Retina (tissue), 1 donor: Measurements from ENCODE around the gene KCNJ16.

Source experiments
- DNase-seq: peaks from one replicate; pipeline ENCODE4 v3.0.0-alpha.2; 2016

KCNJ16 gene

GRCh38 chr17:70070305-70071027 is 4.6 kb upstream of the KCNJ16 start:
- DNase-seq, result no peak

DNA sequence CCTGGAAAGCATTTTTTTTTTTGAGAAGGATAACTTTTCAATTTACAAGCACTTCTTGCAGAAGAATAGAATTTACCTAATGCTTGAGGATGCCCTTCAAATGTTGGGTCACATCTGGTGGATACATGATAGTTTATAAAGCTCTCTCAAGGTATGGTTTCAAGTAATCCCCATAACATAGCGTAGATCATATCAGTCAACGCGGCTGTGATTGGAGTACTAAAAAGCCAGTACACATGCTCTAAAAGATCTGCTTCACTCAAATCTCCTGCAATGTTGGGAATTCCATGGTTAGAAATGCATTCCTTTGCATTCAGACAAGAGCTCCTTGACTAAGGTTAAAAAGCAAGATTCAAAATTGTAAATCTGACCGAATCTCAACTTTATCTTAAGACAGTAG is 3.9 kb upstream of the KCNJ16 start:
- no peak for DNase-seq

- no peak for DNase-seq
Measured at GRCh38 chr17:70071620-70072019, 3.4 kb upstream of the KCNJ16 start.

GRCh38 chr17:70072546-70073309 is 2.3 kb upstream of the KCNJ16 start:
- no peak for DNase-seq

DNA sequence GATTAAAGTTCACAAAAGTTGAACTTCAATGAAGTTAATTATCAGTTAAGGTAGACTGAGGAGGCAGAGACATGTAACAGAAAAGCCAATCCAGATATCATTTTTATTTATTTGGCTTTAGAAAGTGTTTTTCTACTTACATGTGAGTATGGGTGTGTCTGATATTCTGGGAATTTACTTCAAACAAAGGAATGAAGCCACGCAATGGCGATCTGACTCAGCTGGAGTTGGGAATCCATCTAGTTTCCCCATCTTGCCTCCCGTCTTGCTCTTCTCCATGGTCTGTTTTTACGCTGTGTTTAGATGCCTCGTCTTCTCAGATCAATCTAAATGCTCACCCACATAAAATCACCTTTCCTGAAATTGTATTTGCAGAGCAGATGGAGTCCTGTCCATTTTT is 1.7 kb upstream of the KCNJ16 start:
- no peak for DNase-seq

DNA sequence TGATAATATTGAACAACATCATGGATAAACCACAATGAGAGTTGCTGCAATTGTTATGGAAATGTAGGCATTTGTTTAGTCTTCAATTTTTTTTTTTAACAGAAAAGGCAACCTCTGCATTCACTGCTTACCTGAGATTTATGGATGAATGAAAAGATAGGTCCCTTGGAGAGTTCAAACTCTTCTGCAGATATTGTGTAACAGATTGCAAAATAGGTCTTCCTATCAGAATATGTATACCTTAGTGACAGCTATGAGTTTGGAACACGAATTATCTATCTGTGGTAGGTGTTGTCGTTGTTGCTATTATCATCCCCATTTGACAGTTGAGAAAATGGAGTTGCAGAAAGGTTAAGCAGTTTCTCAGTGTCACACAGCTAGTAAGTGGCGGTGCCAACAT is 1.2 kb upstream of the KCNJ16 start:
- DNase-seq, result no peak

DNA sequence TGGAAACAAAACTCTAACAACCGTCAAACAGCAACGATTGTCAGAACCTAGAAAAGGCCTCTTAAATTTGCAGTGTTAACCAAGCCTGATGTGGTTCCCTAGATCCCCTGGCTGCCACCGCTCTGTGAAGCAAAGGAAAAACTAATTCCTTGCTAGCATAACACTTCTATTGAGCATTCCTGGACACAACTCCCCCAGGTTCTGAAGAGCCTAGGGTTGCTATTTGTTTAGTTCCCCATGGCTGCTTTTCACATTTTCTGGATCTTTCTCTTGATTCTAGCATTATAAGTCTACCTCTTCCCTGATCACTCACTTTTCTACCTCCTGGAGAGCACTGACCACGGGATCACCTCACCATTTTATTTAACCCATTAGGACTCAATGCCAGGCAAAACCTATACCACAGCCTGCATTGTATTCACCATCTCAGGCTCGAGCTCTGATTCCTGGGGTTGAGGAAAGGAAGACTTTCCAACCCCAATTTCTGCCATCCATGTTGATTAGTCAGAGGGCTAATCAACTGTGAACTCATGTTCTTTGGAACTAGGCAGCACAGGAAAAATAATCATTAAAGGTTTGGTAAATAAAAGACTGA is 692 bp upstream of the KCNJ16 start:
- no peak for DNase-seq

DNA sequence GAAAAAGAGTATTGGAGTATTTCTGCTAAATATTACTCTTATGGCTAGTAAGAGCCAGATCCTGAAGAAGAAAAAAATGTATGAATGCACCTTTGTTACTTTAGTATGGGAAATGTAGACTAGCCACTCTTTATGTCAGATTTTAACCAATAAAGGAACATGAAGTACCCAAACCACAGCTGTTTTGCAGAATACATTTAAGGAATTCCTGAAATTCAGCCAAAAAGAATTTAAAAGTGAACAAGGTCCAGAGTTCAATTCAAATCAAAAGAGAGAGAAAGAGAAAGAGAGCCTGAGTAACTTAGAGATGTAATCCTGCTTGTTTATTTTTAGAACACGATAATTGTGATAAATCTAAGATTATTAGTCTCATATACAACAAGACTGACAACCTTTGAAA is 1.2 kb downstream of the KCNJ16 start:
- no peak for DNase-seq

GRCh38 chr17:70076831-70077230 is 1.8 kb downstream of the KCNJ16 start:
- DNase-seq, result no peak

GRCh38 chr17:70078549-70078948 is 3.5 kb downstream of the KCNJ16 start:
- no peak for DNase-seq

- no peak for DNase-seq
Measured at GRCh38 chr17:70078994-70079531, 4.0 kb downstream of the KCNJ16 start.

DNA sequence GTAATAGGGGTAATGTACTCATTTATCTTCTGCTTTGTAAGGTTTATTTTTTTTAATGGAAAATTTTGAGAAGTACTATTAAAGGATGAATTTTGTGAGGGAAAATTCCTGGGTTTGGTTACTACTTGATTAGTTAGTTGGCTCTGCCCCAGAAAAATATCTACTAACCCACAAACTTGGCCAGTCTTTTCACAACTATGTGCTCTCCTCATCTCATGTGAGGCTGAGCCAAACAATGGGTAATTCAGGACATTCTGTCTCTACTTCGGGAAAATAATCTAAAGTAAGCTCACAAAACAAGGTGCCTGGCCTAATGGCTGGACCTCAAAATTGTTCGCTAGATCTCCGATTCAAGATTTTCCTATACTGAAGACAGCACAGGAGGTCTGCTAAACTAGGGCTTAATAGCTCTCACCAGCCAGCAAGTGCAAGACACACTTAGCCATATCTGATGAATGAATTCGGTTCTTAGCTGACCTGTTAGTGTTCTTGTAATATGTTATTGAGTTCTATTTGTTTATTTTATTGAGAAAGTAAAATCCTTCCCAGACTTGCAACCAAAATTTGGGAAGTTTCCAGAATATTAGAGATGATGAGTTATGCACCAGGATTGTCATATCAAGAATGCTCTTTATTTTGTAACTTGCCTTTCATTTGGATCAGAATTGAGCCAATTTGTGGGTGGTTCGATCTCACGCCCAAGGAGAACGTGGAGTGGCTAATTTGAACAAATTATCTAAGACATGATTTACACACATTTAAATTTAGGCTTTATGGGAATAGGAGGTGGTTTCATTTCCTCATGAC is 5.7 kb downstream of the KCNJ16 start:
- no peak for DNase-seq

- DNase-seq, result no peak
Measured at GRCh38 chr17:70081885-70082284, 6.9 kb downstream of the KCNJ16 start.

GRCh38 chr17:70084476-70084875 is 9.5 kb downstream of the KCNJ16 start:
- no peak for DNase-seq

- DNase-seq, result no peak
Measured at GRCh38 chr17:70086516-70086915, 11.5 kb downstream of the KCNJ16 start.

- DNase-seq, result no peak
Measured at GRCh38 chr17:70089513-70090148, 14.6 kb downstream of the KCNJ16 start.

DNA sequence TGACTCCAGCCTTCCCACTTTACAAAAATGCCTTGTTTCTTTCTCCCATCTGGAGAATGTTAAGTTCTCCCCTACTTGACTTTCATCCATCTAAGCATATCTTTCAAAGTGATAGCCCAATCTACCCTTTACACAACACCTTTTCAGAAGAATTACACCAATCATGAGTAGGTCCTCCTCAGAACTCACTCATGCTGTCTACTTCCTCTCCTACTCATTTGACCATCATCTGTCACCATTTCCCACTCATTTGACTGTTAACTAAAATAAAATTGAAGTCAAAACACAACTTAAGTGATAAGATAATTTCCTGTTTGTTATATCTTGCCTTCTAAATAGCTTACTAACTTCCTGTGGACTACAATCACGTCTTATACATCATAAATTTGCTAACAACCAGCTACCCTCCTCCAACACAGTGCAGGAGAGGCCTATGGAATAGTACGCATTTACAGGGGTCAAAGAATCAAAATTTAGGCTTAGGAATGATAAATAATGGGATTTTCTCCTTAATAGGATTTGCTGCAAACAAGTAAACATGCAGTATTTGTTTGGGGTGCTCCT is 16.1 kb downstream of the KCNJ16 start:
- DNase-seq, result no peak

GRCh38 chr17:70091696-70092095 is 16.7 kb downstream of the KCNJ16 start:
- DNase-seq, result no peak

DNA sequence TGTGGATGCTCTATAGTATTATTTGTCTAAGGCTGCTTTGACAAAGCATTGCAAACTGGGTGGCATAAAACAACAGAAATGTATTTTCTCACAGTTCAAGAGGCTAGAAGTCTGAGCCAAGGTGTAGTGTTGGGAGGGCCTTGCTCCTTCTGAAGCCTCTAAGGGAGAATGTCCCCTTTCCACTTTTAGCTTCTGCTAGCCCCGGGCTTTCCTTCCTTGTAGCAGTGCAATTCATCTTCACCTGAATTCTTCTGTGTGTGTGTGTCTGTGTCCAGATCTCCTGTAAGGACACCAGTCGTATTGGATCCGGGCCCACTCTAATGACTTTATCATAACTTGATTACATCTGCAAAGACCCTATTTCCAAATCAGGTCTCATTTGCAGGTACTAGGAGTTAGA is 18.1 kb downstream of the KCNJ16 start:
- DNase-seq, result no peak

DNA sequence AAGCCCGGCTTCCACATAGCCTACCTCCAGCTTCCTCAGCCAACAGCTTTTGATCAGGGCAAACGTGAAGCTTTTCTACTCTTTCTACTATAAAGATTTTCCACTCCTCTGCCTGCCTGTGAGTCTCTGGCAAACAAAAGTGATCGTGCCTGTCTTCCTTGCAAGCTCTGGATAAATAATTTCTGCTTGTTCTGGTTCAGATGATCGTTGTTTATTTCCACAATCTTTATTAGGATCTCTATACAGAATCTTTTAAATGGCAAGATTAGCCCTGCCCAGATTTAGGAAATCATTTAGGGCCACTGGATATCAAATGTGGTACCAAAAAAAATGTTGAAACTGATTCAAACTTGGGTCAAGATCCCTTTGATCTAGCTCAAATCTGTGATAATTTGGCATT is 20.4 kb downstream of the KCNJ16 start:
- DNase-seq, result no peak

DNA sequence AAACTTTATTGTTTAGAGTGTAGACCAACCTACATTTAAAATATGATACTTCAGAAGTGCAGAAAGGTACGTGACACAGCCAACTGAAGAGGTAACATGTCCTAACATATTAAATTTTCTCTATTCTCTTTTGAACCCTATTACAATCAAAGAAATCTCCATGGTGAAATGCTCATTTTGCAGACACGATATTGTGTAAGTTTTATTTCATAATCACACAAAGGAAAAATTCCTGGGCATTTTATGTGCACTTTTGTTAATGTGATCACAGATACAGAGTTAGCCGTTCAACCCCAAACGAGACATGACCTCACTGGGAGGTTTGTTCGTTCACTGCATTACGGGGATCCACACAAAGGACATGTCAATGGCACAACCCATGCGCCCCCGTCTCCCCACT is 21.8 kb downstream of the KCNJ16 start:
- DNase-seq, result no peak

- DNase-seq, result no peak
Measured at GRCh38 chr17:70098030-70098429, 23.0 kb downstream of the KCNJ16 start.
